Karpas-422 (cell line): Measurements from ENCODE around the gene CDCP1. TPM values are rescaled to one million over a fixed set of nuclear protein-coding genes. Genes with fewer than 3 reads are reported as not detected.
A peak's percentile ranks its signal among the peaks of the same experiment; 100 is the strongest.

Experiments
- DNase-seq: peaks from one replicate; pipeline ENCODE4 v3.0.0-alpha.2; 2015
- H2AFZ ChIP-seq: fragments of 200-600 bp; sonication (generic); 2 replicates; pipeline ENCODE4 v1.6.1; 2014; ENCODE audit warnings: antibody characterized with exemption, low read length, mixed read lengths
- H3K27ac ChIP-seq: fragments of 200-600 bp; sonication (generic); 2 replicates; pipeline ENCODE4 v1.5.1; 2014; ENCODE audit warnings: mild to moderate bottlenecking, low read length, moderate library complexity
- H3K27me3 ChIP-seq: fragments of 200-600 bp; sonication (generic); 2 replicates; pipeline ENCODE4 v1.6.1; 2014; ENCODE audit warnings: low read length, mixed read lengths
- H3K36me3 ChIP-seq: fragments of 200-600 bp; sonication (generic); 2 replicates; pipeline ENCODE4 v1.6.1; 2014; ENCODE audit warnings: low read length, mixed read lengths; ENCODE audit not compliant: insufficient read depth
- H3K4me1 ChIP-seq: fragments of 200-600 bp; sonication (generic); 2 replicates; pipeline ENCODE4 v1.6.1; 2014; ENCODE audit warnings: mild to moderate bottlenecking, low read length, mixed read lengths
- H3K4me2 ChIP-seq: fragments of 200-600 bp; sonication (generic); 2 replicates; pipeline ENCODE4 v1.6.1; 2014; ENCODE audit warnings: low read length, low read depth, mild to moderate bottlenecking; ENCODE audit not compliant: poor library complexity, severe bottlenecking
- H3K4me3 ChIP-seq: fragments of 200-600 bp; sonication (generic); 2 replicates; pipeline ENCODE4 v1.5.1; 2014; ENCODE audit warnings: mild to moderate bottlenecking, antibody characterized with exemption, low read length, mixed read lengths
- H3K79me2 ChIP-seq: fragments of 200-600 bp; sonication (generic); 2 replicates; pipeline ENCODE4 v1.6.1; 2014; ENCODE audit warnings: mild to moderate bottlenecking, low read length, mixed read lengths
- H3K9ac ChIP-seq: fragments of 200-600 bp; sonication (generic); 2 replicates; pipeline ENCODE4 v1.6.0; 2014; ENCODE audit warnings: low read length
- H3K9me2 ChIP-seq: fragments of 200-600 bp; sonication (generic), shearing (Covaris generic); replicated peaks from 2 replicates; pipeline ENCODE4 v1.6.0; 2014; ENCODE audit warnings: mild to moderate bottlenecking, low read length, moderate library complexity; ENCODE audit not compliant: insufficient read depth
- H3K9me3 ChIP-seq: fragments of 300-700, 200-600 bp; sonication (generic); 2 replicates; pipeline ENCODE4 v1.6.1; 2014; ENCODE audit warnings: low read length, mixed read lengths
- H4K20me1 ChIP-seq: fragments of 200-600 bp; sonication (generic); 2 replicates; pipeline ENCODE4 v1.6.1; 2014; ENCODE audit warnings: mild to moderate bottlenecking, antibody characterized with exemption, low read length, low read depth; ENCODE audit not compliant: insufficient read depth
- total RNA-seq: library from RNA; depleted of rRNA; stranded (reverse); fragments of >200 nt; shearing (Covaris generic); gene quantifications from 2 replicates; pipeline ENCODE4 v1.2.3, GENCODE V29; 2014; ENCODE audit warnings: low replicate concordance; rRNA removed

Gene CDCP1
- not detected in 2 replicates for total RNA-seq

- Histone ChIP-seq H3K27ac (no peak within 1 kb of the TSS), H3K4me2 (no peak within 1 kb of the TSS), H3K9ac (no peak within 1 kb of the TSS), H4K20me1 (no peaks in the 10 kb centered on the region), H3K36me3 (no peaks in the 10 kb centered on the region), H3K9me2 (no peaks in the 10 kb centered on the region), H3K27me3 (no peaks in the 10 kb centered on the region), H3K9me3 (no peaks in the 10 kb centered on the region), H3K4me1 (no peaks in the 10 kb centered on the region), H2AFZ (no peak within 1 kb of the TSS), H3K79me2 (no peaks in the 10 kb centered on the region), H3K4me3 (no peak within 1 kb of the TSS)
- peak; percentile 23 for DNase-seq
Observed at GRCh38 chr3:45145681-45146614, at the start of gene CDCP1. CDCP1 (minus strand) TSS chr3:45146378; CDS start chr3:45146287, 91 bp downstream.

- no peak for DNase-seq
- no peak overlapping the region for H3K27ac ChIP-seq
- H3K9me3 ChIP-seq: no peaks in the 10 kb centered on the region
- no peak overlapping the region for H2AFZ ChIP-seq
- no peaks in the 10 kb centered on the region for H4K20me1 ChIP-seq
- no peak overlapping the region for H3K4me2 ChIP-seq
- H3K27me3 ChIP-seq: no peaks in the 10 kb centered on the region
- H3K36me3 ChIP-seq: no peaks in the 10 kb centered on the region
- H3K4me3 ChIP-seq: no peak overlapping the region
- H3K9me2 ChIP-seq: no peaks in the 10 kb centered on the region
- H3K9ac ChIP-seq: no peak overlapping the region
- H3K79me2 ChIP-seq: no peaks in the 10 kb centered on the region
- H3K4me1 ChIP-seq: peaks cover 10% of the 10 kb centered on the region
Observed at GRCh38 chr3:45194791-45195190, 48.6 kb upstream of the CDCP1 start.

GRCh38 chr3:45191924-45192417, 45.8 kb upstream of the CDCP1 start:
- no peak overlapping the region for H3K9ac ChIP-seq
- H3K79me2 ChIP-seq: no peaks in the 10 kb centered on the region
- H3K4me1 ChIP-seq: peaks cover 10% of the 10 kb centered on the region
- no peaks in the 10 kb centered on the region for H3K27me3 ChIP-seq
- DNase-seq: no peak
- no peaks in the 10 kb centered on the region for H3K9me3 ChIP-seq
- H3K9me2 ChIP-seq: no peaks in the 10 kb centered on the region
- no peaks in the 10 kb centered on the region for H4K20me1 ChIP-seq
- no peaks in the 10 kb centered on the region for H3K36me3 ChIP-seq
- no peak overlapping the region for H2AFZ ChIP-seq
- no peak overlapping the region for H3K4me3 ChIP-seq
- H3K27ac ChIP-seq: no peak overlapping the region
- H3K4me2 ChIP-seq: no peak overlapping the region

- H3K9me3 ChIP-seq: no peaks in the 10 kb centered on the region
- no peak overlapping the region for H2AFZ ChIP-seq
- H3K4me2 ChIP-seq: no peak overlapping the region
- no peaks in the 10 kb centered on the region for H3K36me3 ChIP-seq
- H3K9ac ChIP-seq: no peak overlapping the region
- no peaks in the 10 kb centered on the region for H3K27me3 ChIP-seq
- H3K9me2 ChIP-seq: no peaks in the 10 kb centered on the region
- no peak overlapping the region for H3K27ac ChIP-seq
- no peaks in the 10 kb centered on the region for H4K20me1 ChIP-seq
- peaks cover 10% of the 10 kb centered on the region for H3K4me1 ChIP-seq
- no peaks in the 10 kb centered on the region for H3K79me2 ChIP-seq
- DNase-seq: peak; percentile 58
- H3K4me3 ChIP-seq: no peak overlapping the region
Observed at GRCh38 chr3:45191424-45191823, 45.2 kb upstream of the CDCP1 start.

GRCh38 chr3:45188719-45189659, 42.8 kb upstream of the CDCP1 start:
- no peaks in the 10 kb centered on the region for H4K20me1 ChIP-seq
- H3K27me3 ChIP-seq: no peaks in the 10 kb centered on the region
- H3K36me3 ChIP-seq: no peaks in the 10 kb centered on the region
- no peaks in the 10 kb centered on the region for H3K9me3 ChIP-seq
- H3K4me3 ChIP-seq: no peak overlapping the region
- H3K4me2 ChIP-seq: no peak overlapping the region
- peaks cover 10% of the 10 kb centered on the region for H3K4me1 ChIP-seq
- no peaks in the 10 kb centered on the region for H3K79me2 ChIP-seq
- H3K9me2 ChIP-seq: no peaks in the 10 kb centered on the region
- DNase-seq: no peak
- H3K9ac ChIP-seq: no peak overlapping the region
- no peak overlapping the region for H2AFZ ChIP-seq
- no peak overlapping the region for H3K27ac ChIP-seq

GRCh38 chr3:45187694-45188141, 41.5 kb upstream of the CDCP1 start:
- Histone ChIP-seq H3K4me3 (no peak overlapping the region), H3K27me3 (no peaks in the 10 kb centered on the region), H3K79me2 (no peaks in the 10 kb centered on the region), H3K9me3 (no peaks in the 10 kb centered on the region), H4K20me1 (no peaks in the 10 kb centered on the region), H3K9ac (no peak overlapping the region), H3K36me3 (no peaks in the 10 kb centered on the region), H3K9me2 (no peaks in the 10 kb centered on the region), H3K4me1 (peaks cover 10% of the 10 kb centered on the region), H3K4me2 (no peak overlapping the region), H2AFZ (no peak overlapping the region), H3K27ac (no peak overlapping the region)
- no peak for DNase-seq

GRCh38 chr3:45186871-45187270, 40.7 kb upstream of the CDCP1 start:
- Histone ChIP-seq H4K20me1 (no peaks in the 10 kb centered on the region), H3K9ac (no peak overlapping the region), H3K36me3 (no peaks in the 10 kb centered on the region), H3K4me3 (no peak overlapping the region), H3K27ac (no peak overlapping the region), H2AFZ (no peak overlapping the region), H3K79me2 (no peaks in the 10 kb centered on the region), H3K4me1 (peaks cover 6% of the 10 kb centered on the region), H3K4me2 (no peak overlapping the region), H3K9me3 (no peaks in the 10 kb centered on the region), H3K27me3 (no peaks in the 10 kb centered on the region), H3K9me2 (no peaks in the 10 kb centered on the region)
- no peak for DNase-seq

- H3K27ac ChIP-seq: no peak overlapping the region
- no peaks in the 10 kb centered on the region for H3K36me3 ChIP-seq
- no peaks in the 10 kb centered on the region for H4K20me1 ChIP-seq
- peak; percentile 37 for DNase-seq
- H2AFZ ChIP-seq: no peak overlapping the region
- no peak overlapping the region for H3K9ac ChIP-seq
- H3K27me3 ChIP-seq: no peaks in the 10 kb centered on the region
- H3K9me3 ChIP-seq: no peaks in the 10 kb centered on the region
- H3K9me2 ChIP-seq: no peaks in the 10 kb centered on the region
- H3K79me2 ChIP-seq: no peaks in the 10 kb centered on the region
- H3K4me3 ChIP-seq: no peak overlapping the region
- no peak overlapping the region for H3K4me2 ChIP-seq
- H3K4me1 ChIP-seq: no peaks in the 10 kb centered on the region
Observed at GRCh38 chr3:45185461-45185860, 39.3 kb upstream of the CDCP1 start.
